Panc1 (cell line): ENCODE measurements around the gene AK4. TPM values are rescaled to one million over a fixed set of nuclear protein-coding genes. Genes with fewer than 3 reads are reported as not detected.
A peak's percentile ranks its signal among the peaks of the same experiment; 100 is the strongest.
"Not testable (repeated sequence)": the region's sequence is repeated elsewhere in the genome, so short reads cannot be mapped to it uniquely, and the experiment has no call there.

Experiments
- ATAC-seq: fragments of 200-7000 bp; cut with Tn5 transposase; 2 replicates; pipeline ENCODE4 v1.9.1; 2020; ENCODE audit warnings: mild to moderate bottlenecking, moderate library complexity
- Bru-seq: library from RNA; stranded (reverse); fragments of 400-500 nt; gene quantifications from one replicate; lab custom pipeline; 2021; lab: Mats Ljungman, UMichigan
- BruChase-seq, 2 experiments: library from RNA; stranded (reverse); fragments of 400-500 nt; gene quantifications; one replicate each; lab custom pipeline; 2021; lab: Mats Ljungman, UMichigan
- BruUV-seq: library from RNA; stranded (reverse); fragments of 400-500 nt; replicated peaks from 2 replicates; lab custom pipeline; 2021; lab: Mats Ljungman, UMichigan
- CTCF ChIA-PET: fragments of 300-600 bp; sonication (Branson Sonifier 250); formaldehyde crosslinking; loops from one replicate; lab custom pipeline; 2022; ENCODE audit warnings: antibody characterized with exemption; lab: Charles Lee
- POLR2A ChIA-PET: fragments of 300-600 bp; sonication (Branson Sonifier 250); formaldehyde crosslinking; loops from one replicate; lab custom pipeline; 2022; ENCODE audit warnings: antibody characterized with exemption; lab: Charles Lee
- DNase-seq: peaks from one replicate; pipeline ENCODE4 v3.0.0-alpha.2; 2010; ENCODE audit warnings: low read depth, low spot score
- H3K27ac ChIP-seq: 2 replicates; pipeline ENCODE4 v1.5.1; 2011; ENCODE audit warnings: mild to moderate bottlenecking, low read length, inconsistent platforms
- H3K27me3 ChIP-seq: fragments of 200-500 bp; sonication (Bioruptor generic); 2 replicates; pipeline ENCODE4 v1.6.0; 2014; ENCODE audit warnings: low read length, inconsistent platforms; ENCODE audit not compliant: control insufficient read depth, insufficient read depth
- H3K36me3 ChIP-seq: fragments of 200-500 bp; sonication (Bioruptor generic); 2 replicates; pipeline ENCODE4 v1.5.1; 2014; ENCODE audit warnings: inconsistent platforms, mild to moderate bottlenecking, low read length, moderate library complexity; ENCODE audit not compliant: control insufficient read depth, insufficient read depth
- H3K4me1 ChIP-seq: 2 replicates; pipeline ENCODE4 v1.5.1; 2011; ENCODE audit warnings: inconsistent platforms, mild to moderate bottlenecking, low read length, moderate library complexity; ENCODE audit not compliant: control insufficient read depth, insufficient read depth
- H3K4me3 ChIP-seq, 2 experiments: 2 replicates each; pipeline ENCODE4 v1.5.1; 2011 to 2012; ENCODE audit warnings: low read depth in 2 of 2, low read length in 2 of 2, mild to moderate bottlenecking in 2 of 2, inconsistent platforms in 1 of 2, moderate library complexity in 1 of 2
- H3K9me3 ChIP-seq: fragments of 200-500 bp; sonication (Bioruptor generic); 2 replicates; pipeline ENCODE4 v1.5.1; 2014; ENCODE audit warnings: low read depth, mild to moderate bottlenecking, inconsistent platforms, low read length, moderate library complexity; ENCODE audit not compliant: control insufficient read depth, insufficient read depth
- POLR2AphosphoS5 ChIP-seq: IDR thresholded peaks from 2 replicates; pipeline ENCODE4 v1.6.1; 2012; ENCODE audit warnings: mild to moderate bottlenecking, low read depth, low read length, moderate library complexity
- SIN3A ChIP-seq: IDR thresholded peaks from 2 replicates; pipeline ENCODE4 v1.6.1; 2012; ENCODE audit warnings: low read depth, mild to moderate bottlenecking, low read length, moderate library complexity, borderline replicate concordance; ENCODE audit not compliant: insufficient read depth
- TCF7L2 ChIP-seq: IDR thresholded peaks from 2 replicates; pipeline ENCODE4 v1.6.1; 2011; ENCODE audit warnings: mild to moderate bottlenecking, low read depth, low read length, inconsistent platforms
- in situ Hi-C: cut with HindIII; loops from 2 replicates; pipeline ENCODE4 v1.10.0; 2016; ENCODE audit warnings: low sequenced_read_pairs, low pct_unique_long_range_greater_than_20kb
- intact Hi-C: fragments of 100-400 bp; cut with micrococcal nuclease; formaldehyde crosslinking; loops from one replicate; pipeline ENCODE4 v1.10.0; 2022; ENCODE audit not compliant: unreplicated experiment
- long read RNA-seq: library from polyadenylated mRNA; unstranded; transcript quantifications from one replicate; pipeline ENCODE4 v2.0.0, GENCODE V29; 2021; ENCODE audit not compliant: unreplicated experiment
- polyA plus RNA-seq: library from polyadenylated mRNA; unstranded; fragments of >200 nt; gene quantifications from one replicate; pipeline ENCODE4 v1.2.1, GENCODE V29; 2012; ENCODE audit warnings: missing spikeins; ENCODE audit not compliant: insufficient read length
- total RNA-seq: library from RNA; stranded (reverse); gene quantifications from one replicate; pipeline ENCODE4 v1.2.1, GENCODE V29; 2021; ENCODE audit not compliant: unreplicated experiment
- TF ChIP-seq, protein P1 (sequence below), 2 experiments: IDR thresholded peaks; 2 replicates each; pipeline ENCODE4 v1.6.1; 2011 to 2012; ENCODE audit warnings: low read depth in 2 of 2, control low read depth in 1 of 2, low read length in 1 of 2, mild to moderate bottlenecking in 1 of 2, moderate library complexity in 1 of 2; ENCODE audit not compliant: insufficient read depth in 1 of 2
- TF ChIP-seq, protein P2 (sequence below): fragments of 450-650 bp; IDR thresholded peaks from 2 replicates; pipeline ENCODE4 v1.5.1; 2017; ENCODE audit warnings: mild to moderate bottlenecking

Gene AK4
- total RNA-seq (26.8 TPM), Bru-seq, nascent RNA (percentile 66 among the genes with signal in this experiment), BruChase-seq, experiment 1, labeled RNA remaining after a 2-hour chase (percentile 59 among the genes with signal in this experiment), BruChase-seq, experiment 2, labeled RNA remaining after a 6-hour chase (percentile 76 among the genes with signal in this experiment)
- 12.1 TPM for polyA plus RNA-seq
- long read RNA-seq, full-length matches to known transcripts, result 29 of 39 reads
- long read RNA-seq, partial matches to known transcripts, result 0 of 39 reads
- long read RNA-seq, other reads (novel, unspliced or antisense), result 10 of 39 reads

DNA sequence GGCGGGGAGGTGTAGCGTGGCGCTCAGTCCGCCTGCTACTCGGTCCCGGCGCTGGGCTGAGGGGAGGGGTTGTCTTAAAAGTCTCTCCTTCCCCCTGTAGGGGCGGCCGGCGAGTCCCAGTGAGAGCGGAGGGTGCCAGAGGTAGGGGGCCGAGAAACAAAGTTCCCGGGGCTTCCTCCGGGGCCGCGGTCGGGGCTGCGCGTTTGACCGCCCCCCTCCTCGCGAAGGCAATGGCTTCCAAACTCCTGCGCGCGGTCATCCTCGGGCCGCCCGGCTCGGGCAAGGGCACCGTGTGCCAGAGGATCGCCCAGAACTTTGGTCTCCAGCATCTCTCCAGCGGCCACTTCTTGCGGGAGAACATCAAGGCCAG, at the start of gene AK4:
Gene AK4 (plus strand): TSS at position 26 of the 370 bp plus-strand sequence. CDS start 205 bp downstream, at position 231.
- DNase-seq, H3K27ac ChIP-seq, in situ Hi-C loops, H3K4me1 ChIP-seq, BruUV-seq, H3K9me3 ChIP-seq, POLR2A ChIA-PET, H3K36me3 ChIP-seq, CTCF ChIA-PET, intact Hi-C loops: not testable (repeated sequence)
- peak within 1 kb of the TSS; percentile 55 to 56 for H3K4me3 ChIP-seq
- ATAC-seq, result peak; percentile 74
- peaks cover 15% of the 10 kb centered on the region for H3K27me3 ChIP-seq

DNA sequence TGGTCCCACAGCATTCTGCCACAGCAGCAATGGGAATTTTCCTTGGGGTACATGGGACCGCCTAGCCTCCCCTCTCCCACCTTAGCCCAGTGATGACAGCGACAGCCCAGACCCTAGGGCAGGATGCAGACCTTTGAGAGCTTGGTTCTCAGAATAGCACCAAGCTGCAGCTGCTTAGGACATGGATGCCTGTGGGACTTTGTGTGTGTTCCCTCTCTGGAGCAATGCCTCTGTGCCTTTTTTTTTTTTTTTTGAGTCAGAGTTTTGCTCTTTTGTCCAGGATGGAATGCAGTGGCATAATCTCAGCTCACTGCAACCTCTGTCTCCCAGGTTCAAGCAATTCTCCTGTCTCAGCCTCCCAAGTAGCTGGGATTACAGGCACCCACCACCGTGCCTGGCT, 44.2 kb upstream of the AK4 start:
- no peak for ATAC-seq
- Histone ChIP-seq H3K27me3 (peaks cover 3% of the 10 kb centered on the region; the same call in 1 of the 2 replicates), H3K9me3 (no peaks in the 10 kb centered on the region), H3K4me3 (no peak overlapping the region), H3K4me1 (no peaks in the 10 kb centered on the region), H3K27ac (no peak overlapping the region), H3K36me3 (no peaks in the 10 kb centered on the region)
- CTCF ChIA-PET, result no interaction called here
- intact Hi-C loops, result no loop called here
- TF ChIP-seq, protein P1, sequence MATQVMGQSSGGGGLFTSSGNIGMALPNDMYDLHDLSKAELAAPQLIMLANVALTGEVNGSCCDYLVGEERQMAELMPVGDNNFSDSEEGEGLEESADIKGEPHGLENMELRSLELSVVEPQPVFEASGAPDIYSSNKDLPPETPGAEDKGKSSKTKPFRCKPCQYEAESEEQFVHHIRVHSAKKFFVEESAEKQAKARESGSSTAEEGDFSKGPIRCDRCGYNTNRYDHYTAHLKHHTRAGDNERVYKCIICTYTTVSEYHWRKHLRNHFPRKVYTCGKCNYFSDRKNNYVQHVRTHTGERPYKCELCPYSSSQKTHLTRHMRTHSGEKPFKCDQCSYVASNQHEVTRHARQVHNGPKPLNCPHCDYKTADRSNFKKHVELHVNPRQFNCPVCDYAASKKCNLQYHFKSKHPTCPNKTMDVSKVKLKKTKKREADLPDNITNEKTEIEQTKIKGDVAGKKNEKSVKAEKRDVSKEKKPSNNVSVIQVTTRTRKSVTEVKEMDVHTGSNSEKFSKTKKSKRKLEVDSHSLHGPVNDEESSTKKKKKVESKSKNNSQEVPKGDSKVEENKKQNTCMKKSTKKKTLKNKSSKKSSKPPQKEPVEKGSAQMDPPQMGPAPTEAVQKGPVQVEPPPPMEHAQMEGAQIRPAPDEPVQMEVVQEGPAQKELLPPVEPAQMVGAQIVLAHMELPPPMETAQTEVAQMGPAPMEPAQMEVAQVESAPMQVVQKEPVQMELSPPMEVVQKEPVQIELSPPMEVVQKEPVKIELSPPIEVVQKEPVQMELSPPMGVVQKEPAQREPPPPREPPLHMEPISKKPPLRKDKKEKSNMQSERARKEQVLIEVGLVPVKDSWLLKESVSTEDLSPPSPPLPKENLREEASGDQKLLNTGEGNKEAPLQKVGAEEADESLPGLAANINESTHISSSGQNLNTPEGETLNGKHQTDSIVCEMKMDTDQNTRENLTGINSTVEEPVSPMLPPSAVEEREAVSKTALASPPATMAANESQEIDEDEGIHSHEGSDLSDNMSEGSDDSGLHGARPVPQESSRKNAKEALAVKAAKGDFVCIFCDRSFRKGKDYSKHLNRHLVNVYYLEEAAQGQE (IDR thresholded peaks at IDR 0.05; ENCODE audit: insufficient read depth in 1 of 2, low read depth in 2 of 2, low read length in 1 of 2), result no peak
- no peak for TF ChIP-seq POLR2AphosphoS5
- no TSS peak for BruUV-seq
- DNase-seq, result no peak
- in situ Hi-C loops, result no loop called here
- POLR2A ChIA-PET, result no interaction called here

DNA sequence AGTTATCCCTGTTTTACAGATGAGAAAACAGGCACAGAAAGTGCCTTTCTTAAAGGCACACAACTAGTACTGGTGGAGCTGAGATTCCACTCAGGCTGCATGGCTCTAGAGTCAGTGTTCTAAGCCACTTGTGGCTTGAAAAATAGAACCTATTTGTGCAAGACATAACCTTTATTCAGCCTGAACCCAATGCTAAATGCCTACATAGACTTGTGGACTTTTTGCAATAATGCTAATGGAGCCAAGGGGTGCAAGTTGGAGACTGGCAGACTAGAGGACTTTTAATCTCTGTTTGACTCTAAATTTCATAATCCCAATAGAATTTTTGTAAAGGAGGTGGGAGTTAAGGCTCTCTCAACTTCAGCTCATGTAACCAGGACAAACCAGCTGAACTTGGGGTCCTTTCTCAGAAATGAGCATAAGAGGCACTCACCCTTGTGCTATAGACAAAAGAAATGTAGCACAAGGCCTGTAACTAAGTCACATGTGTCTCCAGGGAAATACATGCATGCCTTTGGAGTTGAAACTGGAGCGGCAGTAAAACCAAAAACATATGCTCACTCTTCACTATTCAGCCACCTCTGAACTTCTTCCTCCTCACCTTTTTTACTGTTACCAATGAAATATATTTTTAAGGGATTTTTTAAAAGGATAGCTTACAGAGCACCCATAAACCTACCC, 43.0 kb upstream of the AK4 start:
- intact Hi-C loops, result no loop called here
- DNase-seq (no peak), ATAC-seq (no peak)
- H3K4me1 ChIP-seq, result no peaks in the 10 kb centered on the region
- POLR2A ChIA-PET, result no interaction called here
- CTCF ChIA-PET, result no interaction called here
- no peaks in the 10 kb centered on the region for H3K36me3 ChIP-seq
- no peak overlapping the region for H3K27ac ChIP-seq
- H3K9me3 ChIP-seq, result no peaks in the 10 kb centered on the region
- no TSS peak for BruUV-seq
- TF ChIP-seq TCF7L2 (no peak), POLR2AphosphoS5 (no peak), SIN3A (no peak)
- TF ChIP-seq, protein P1 (IDR thresholded peaks at IDR 0.05; ENCODE audit: insufficient read depth in 1 of 2, low read depth in 2 of 2, low read length in 1 of 2), result no peak
- TF ChIP-seq, protein P2, sequence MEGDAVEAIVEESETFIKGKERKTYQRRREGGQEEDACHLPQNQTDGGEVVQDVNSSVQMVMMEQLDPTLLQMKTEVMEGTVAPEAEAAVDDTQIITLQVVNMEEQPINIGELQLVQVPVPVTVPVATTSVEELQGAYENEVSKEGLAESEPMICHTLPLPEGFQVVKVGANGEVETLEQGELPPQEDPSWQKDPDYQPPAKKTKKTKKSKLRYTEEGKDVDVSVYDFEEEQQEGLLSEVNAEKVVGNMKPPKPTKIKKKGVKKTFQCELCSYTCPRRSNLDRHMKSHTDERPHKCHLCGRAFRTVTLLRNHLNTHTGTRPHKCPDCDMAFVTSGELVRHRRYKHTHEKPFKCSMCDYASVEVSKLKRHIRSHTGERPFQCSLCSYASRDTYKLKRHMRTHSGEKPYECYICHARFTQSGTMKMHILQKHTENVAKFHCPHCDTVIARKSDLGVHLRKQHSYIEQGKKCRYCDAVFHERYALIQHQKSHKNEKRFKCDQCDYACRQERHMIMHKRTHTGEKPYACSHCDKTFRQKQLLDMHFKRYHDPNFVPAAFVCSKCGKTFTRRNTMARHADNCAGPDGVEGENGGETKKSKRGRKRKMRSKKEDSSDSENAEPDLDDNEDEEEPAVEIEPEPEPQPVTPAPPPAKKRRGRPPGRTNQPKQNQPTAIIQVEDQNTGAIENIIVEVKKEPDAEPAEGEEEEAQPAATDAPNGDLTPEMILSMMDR, result no peak
- in situ Hi-C loops, result no loop called here
- H3K4me3 ChIP-seq, result no peak overlapping the region
- peaks cover 3% of the 10 kb centered on the region; the same call in 1 of the 2 replicates for H3K27me3 ChIP-seq
